ENCODE data around the gene NEURL4. TPM values are rescaled to one million over a fixed set of nuclear protein-coding genes. Genes with fewer than 3 reads are reported as not detected.

Gene NEURL4
- polyA plus RNA-seq, 1 of the 3 experiments (the other 2 are of a cell fraction): 22.1 TPM

- CTCF ChIA-PET: interaction anchor here (1.2 to 3.5 kb wide), 3 partner anchors 11 to 247 kb away, joined by 3 to 34 read pairs (median 10); partner anchors contain the start of gene SLC2A4
- peaks cover 30% of the 10 kb centered on the region; the same call in 1 of the 2 replicates for H3K27me3 ChIP-seq (ENCODE audit: insufficient read depth)
Measured at GRCh38 chr17:7292194-7292593, 36.9 kb downstream of the NEURL4 start.

More at GRCh38 chr17:7292194-7292593, 36.9 kb downstream of the NEURL4 start:
- no peak for DNase-seq
- no peaks in the 10 kb centered on the region for H3K79me2 ChIP-seq (ENCODE audit: insufficient read depth)
- H3K4me1 ChIP-seq (ENCODE audit: control insufficient read depth in 1 of 2, insufficient read depth in 2 of 2, low read depth in 1 of 2, low read length in 1 of 2): peaks cover 3 to 8% of the 10 kb centered on the region in 2 experiments; a peak in 1 of 4 replicates
- no peak overlapping the region for H2AFZ ChIP-seq (ENCODE audit: low read depth)
- POLR2A ChIA-PET: interaction anchor here (0.5 to 0.7 kb wide), 2 partner anchors 54 to 642 kb away, joined by 3 to 5 read pairs; no protein-coding TSS in a partner anchor
- H3F3A ChIP-seq (replicated peaks; ENCODE audit: insufficient read depth): peaks cover 15% of the 10 kb centered on the region
- H4K20me1 ChIP-seq (ENCODE audit: insufficient read depth): no peaks in the 10 kb centered on the region
- 70% methylated on average over 2 of the region's 2 CpGs for WGBS (ENCODE audit: low lambda C conversion rate)
- no peak overlapping the region for H3K27ac ChIP-seq (ENCODE audit: low read depth in 2 of 2, low read length in 1 of 2)
- H3K36me3 ChIP-seq (replicated peaks in 1 of 2; ENCODE audit: control insufficient read depth in 1 of 2, insufficient read depth in 2 of 2, low read length in 1 of 2): no peaks in the 10 kb centered on the region
- H3K4me3 ChIP-seq (ENCODE audit: low read depth in 2 of 2, low read length in 1 of 2): no peak overlapping the region
- no peaks in the 10 kb centered on the region for H3K9me2 ChIP-seq
- TF ChIP-seq TAF1 (IDR thresholded peaks at IDR 0.05; ENCODE audit: borderline replicate concordance, low read depth, low read length) (no peak), PBX3 (IDR thresholded peaks at IDR 0.05) (no peak), RAD21 (IDR thresholded peaks at IDR 0.05; ENCODE audit: low read length) (no peak), REST (IDR thresholded peaks at IDR 0.05; ENCODE audit: low read depth, low read length) (no peak), RFX5 (IDR thresholded peaks at IDR 0.05; ENCODE audit: low read length) (no peak), JUND (IDR thresholded peaks at IDR 0.05) (no peak), TCF12 (IDR thresholded peaks at IDR 0.05) (no peak), MEF2A (IDR thresholded peaks at IDR 0.05; ENCODE audit: borderline replicate concordance, low read depth) (no peak), USF1 (IDR thresholded peaks at IDR 0.05; ENCODE audit: borderline replicate concordance, low read depth) (no peak), IRF3 (IDR thresholded peaks at IDR 0.05; ENCODE audit: low read depth, low read length) (no peak), GABPA (IDR thresholded peaks at IDR 0.05; ENCODE audit: low read depth) (no peak)
- no peaks in the 10 kb centered on the region for H3K9me3 ChIP-seq
- H3K4me2 ChIP-seq: no peak overlapping the region
- no peak overlapping the region for H3K9ac ChIP-seq

Data from SK-N-SH (cell line).